ENCODE measurements around the gene SLC22A13.

GRCh38 chr3:38316356-38317191 lies 51.0 kb downstream of the SLC22A13 start:
- TF ChIP-seq CTCF (IDR thresholded peaks at IDR 0.05; ENCODE audit: poor library complexity, severe bottlenecking) (no peak), EZH2 (IDR thresholded peaks at IDR 0.05; ENCODE audit: borderline replicate concordance, insufficient read depth, low read length, poor library complexity, severe bottlenecking) (no peak), RAD21 (conservative IDR thresholded peaks at IDR 0.05) (no peak), POLR2AphosphoS5 (IDR thresholded peaks at IDR 0.05) (no peak), EP300 (conservative IDR thresholded peaks at IDR 0.05; ENCODE audit: poor library complexity, severe bottlenecking) (no peak), REST (IDR thresholded peaks at IDR 0.05; ENCODE audit: borderline replicate concordance) (no peak), TAF1 (IDR thresholded peaks at IDR 0.05; ENCODE audit: low read depth) (no peak), MXI1 (conservative IDR thresholded peaks at IDR 0.05; ENCODE audit: poor library complexity, severe bottlenecking) (no peak)

All from neural cell (in vitro differentiated cells).